Endodermal cell (in vitro differentiated cells): ENCODE measurements around the gene USP24. TPM values are rescaled to one million over a fixed set of nuclear protein-coding genes. Genes with fewer than 3 reads are reported as not detected.
A peak's percentile ranks its signal among the peaks of the same experiment; 100 is the strongest.

Experiments
- DNase-seq: peaks from one replicate; pipeline ENCODE4 v3.0.0-alpha.2; 2017
- H3K27ac ChIP-seq: 2 replicates; pipeline ENCODE4 v1.5.1; 2013; ENCODE audit warnings: mild to moderate bottlenecking, low read depth, low read length, moderate library complexity
- H3K27me3 ChIP-seq: 2 replicates; pipeline ENCODE4 v1.6.1; 2013; ENCODE audit warnings: mild to moderate bottlenecking, low read length, moderate library complexity; ENCODE audit not compliant: insufficient read depth, control insufficient read depth, poor library complexity, severe bottlenecking
- H3K36me3 ChIP-seq: 2 replicates; pipeline ENCODE4 v1.7.0; 2013; ENCODE audit warnings: mild to moderate bottlenecking, low read length, moderate library complexity; ENCODE audit not compliant: control insufficient read depth, insufficient read depth
- H3K4me1 ChIP-seq: one replicate; pipeline ENCODE4 v1.7.0; 2013; ENCODE audit warnings: low read length; ENCODE audit not compliant: control insufficient read depth, insufficient read depth
- H3K4me3 ChIP-seq: 2 replicates; pipeline ENCODE4 v1.5.1; 2013; ENCODE audit warnings: mild to moderate bottlenecking, low read length, moderate library complexity
- H3K9ac ChIP-seq: 2 replicates; pipeline ENCODE4 v1.6.1; 2013; ENCODE audit warnings: mild to moderate bottlenecking, low read length, moderate library complexity; ENCODE audit not compliant: poor library complexity, severe bottlenecking; ENCODE audit errors: extremely low read depth
- H3K9me3 ChIP-seq: 2 replicates; pipeline ENCODE4 v1.6.1; 2013; ENCODE audit warnings: mild to moderate bottlenecking, low read length, moderate library complexity; ENCODE audit not compliant: control insufficient read depth
- H3K27ac Mint-ChIP-seq: 2 replicates; pipeline ENCODE4 v1.8.0; 2020; ENCODE audit warnings: mixed read lengths
- H3K27me3 Mint-ChIP-seq: 2 replicates; pipeline ENCODE4 v1.8.0; 2021; ENCODE audit warnings: mild to moderate bottlenecking, mixed read lengths; ENCODE audit not compliant: insufficient read depth
- H3K36me3 Mint-ChIP-seq: 2 replicates; pipeline ENCODE4 v1.8.0; 2020; ENCODE audit warnings: low read depth, mixed read lengths
- H3K4me1 Mint-ChIP-seq: 2 replicates; pipeline ENCODE4 v1.8.0; 2020; ENCODE audit warnings: mixed read lengths
- H3K4me3 Mint-ChIP-seq: 2 replicates; pipeline ENCODE4 v1.8.0; 2020; ENCODE audit warnings: mild to moderate bottlenecking, moderate library complexity, mixed read lengths
- H3K9me3 Mint-ChIP-seq: 2 replicates; pipeline ENCODE4 v1.8.0; 2020; ENCODE audit warnings: mild to moderate bottlenecking, mixed read lengths
- CTCF ChIP-seq: fragments of 200-600 bp; sonication (generic); conservative IDR thresholded peaks from 2 replicates; pipeline ENCODE4 v1.5.0; 2021; ENCODE audit warnings: antibody characterized with exemption, mild to moderate bottlenecking
- WGBS, 2 experiments: methylation state at CpG; one replicate each; pipeline versions ENCODE4 v1.1.5 to v1.1.7; 2013; ENCODE audit warnings: missing lambda C conversion rate in 2 of 2, mixed read lengths in 1 of 2; ENCODE audit not compliant: insufficient coverage in 1 of 2, insufficient read length in 1 of 2; 5-methylcytosine and 5-hydroxymethylcytosine counted together
- total RNA-seq, 2 donors: library from RNA; stranded (reverse); fragmentation: NEBNext Ultra II Directional in 1 of 2; extraction: Animal tissue kit (Norgen Biotek cat#: 25700) in 1 of 2; gene quantifications; 2 replicates in 1 of 2; 3 replicates in 1 of 2; pipeline ENCODE4 v1.2.1, GENCODE V29; 2021

The USP24 gene
- total RNA-seq, 2 donors from 2014 or later = 68.2 to 71.5 TPM

GRCh38 chr1:55089683-55090082, 125.5 kb downstream of the USP24 start:
- Histone ChIP-seq H3K9ac (no peak overlapping the region), H3K27ac (no peak overlapping the region), H3K36me3 (peaks cover 99% of the 10 kb centered on the region), H3K9me3 (no peaks in the 10 kb centered on the region), H3K4me3 (no peak overlapping the region), H3K27me3 (no peaks in the 10 kb centered on the region), H3K4me1 (no peaks in the 10 kb centered on the region)
- no peak for TF ChIP-seq CTCF
- H3K27ac Mint-ChIP-seq = no peak overlapping the region
- H3K9me3 Mint-ChIP-seq = no peaks in the 10 kb centered on the region
- H3K36me3 Mint-ChIP-seq = peaks cover 83% of the 10 kb centered on the region
- no peak for DNase-seq
- WGBS, 2 experiments = 82 to 100% methylated on average over 1 to 2 of the region's 2 CpGs
- no peaks in the 10 kb centered on the region for H3K4me1 Mint-ChIP-seq
- no peak overlapping the region for H3K4me3 Mint-ChIP-seq
- H3K27me3 Mint-ChIP-seq = no peaks in the 10 kb centered on the region

- Histone ChIP-seq H3K9me3 (no peaks in the 10 kb centered on the region), H3K27me3 (no peaks in the 10 kb centered on the region), H3K9ac (no peak overlapping the region), H3K4me1 (no peaks in the 10 kb centered on the region), H3K27ac (no peak overlapping the region), H3K4me3 (no peak overlapping the region), H3K36me3 (peaks cover 99% of the 10 kb centered on the region)
- Mint-ChIP-seq H3K9me3 (no peaks in the 10 kb centered on the region), H3K4me1 (no peaks in the 10 kb centered on the region), H3K27ac (peak overlapping the region; percentile 27), H3K27me3 (no peaks in the 10 kb centered on the region), H3K4me3 (no peak overlapping the region), H3K36me3 (peaks cover 83% of the 10 kb centered on the region)
- no peak for DNase-seq
- TF ChIP-seq CTCF = no peak
- 91 to 98% methylated on average over 4 of the region's 4 CpGs for WGBS, 2 experiments
Observed at GRCh38 chr1:55088413-55088812, 126.8 kb downstream of the USP24 start.

- H3K9ac ChIP-seq = no peak overlapping the region
- no peaks in the 10 kb centered on the region for H3K9me3 ChIP-seq
- Mint-ChIP-seq H3K9me3 (no peaks in the 10 kb centered on the region), H3K27ac (no peak overlapping the region), H3K27me3 (no peaks in the 10 kb centered on the region), H3K36me3 (peaks cover 84% of the 10 kb centered on the region), H3K4me1 (no peaks in the 10 kb centered on the region), H3K4me3 (no peak overlapping the region)
- H3K4me1 ChIP-seq = no peaks in the 10 kb centered on the region
- H3K27ac ChIP-seq = no peak overlapping the region
- peaks cover 98% of the 10 kb centered on the region for H3K36me3 ChIP-seq
- H3K27me3 ChIP-seq = no peaks in the 10 kb centered on the region
- DNase-seq = no peak
- no peak for TF ChIP-seq CTCF
- WGBS, 2 experiments = 87 to 92% methylated on average over 3 of the region's 3 CpGs
- H3K4me3 ChIP-seq = no peak overlapping the region
Observed at GRCh38 chr1:55087439-55087838, 127.7 kb downstream of the USP24 start.
